Heart right ventricle (tissue), 16 donors: ENCODE measurements around the gene ARHGAP6. TPM values are rescaled to one million over a fixed set of nuclear protein-coding genes. Genes with fewer than 3 reads are reported as not detected.

Experiments
- ATAC-seq, 8 donors: fragments of 200-7000 bp; cut with Tn5 transposase; one replicate each; pipeline ENCODE4 v1.9.1; 2020; ENCODE audit warnings: mild to moderate bottlenecking in 8 of 8, moderate library complexity in 8 of 8, moderate number of reproducible peaks in 1 of 8
- DNase-seq, 2 donors: peaks; one replicate each; pipeline ENCODE4 v3.0.0-alpha.2; 2020
- H3K27ac ChIP-seq, 10 donors: fragments of 200-600 bp; sonication (generic) in 2 of 10; one replicate each; pipeline versions ENCODE4 v1.5.0 to v1.8.0; 2020 to 2022; ENCODE audit warnings: mild to moderate bottlenecking in 3 of 10
- H3K27me3 ChIP-seq, 7 donors: fragments of 200-600 bp; one replicate each; pipeline ENCODE4 v1.8.0; 2021 to 2022; ENCODE audit warnings: mild to moderate bottlenecking in 2 of 7
- H3K36me3 ChIP-seq, 9 donors: fragments of 200-600 bp; sonication (generic) in 1 of 9; one replicate each; pipeline versions ENCODE4 v1.5.0 to v1.8.0; 2020 to 2022; ENCODE audit warnings: mild to moderate bottlenecking in 2 of 9
- H3K4me1 ChIP-seq, 9 donors: fragments of 200-600 bp; sonication (generic) in 1 of 9; one replicate each; pipeline versions ENCODE4 v1.5.0 to v1.8.0; 2020 to 2022; ENCODE audit warnings: mild to moderate bottlenecking in 4 of 9
- H3K4me3 ChIP-seq, 10 donors: fragments of 200-600 bp; sonication (generic) in 2 of 10; one replicate each; pipeline versions ENCODE4 v1.5.0 to v1.8.0; 2020 to 2022; ENCODE audit warnings: mild to moderate bottlenecking in 7 of 10, moderate library complexity in 2 of 10
- H3K9me3 ChIP-seq, 11 donors: fragments of 200-600 bp in 10 of 11; sonication (generic) in 2 of 11; one replicate each; pipeline versions ENCODE4 v1.5.0 to v1.8.0; 2013 to 2022; ENCODE audit warnings: mild to moderate bottlenecking in 2 of 11, control low read depth in 1 of 11, moderate library complexity in 1 of 11
- CTCF ChIP-seq, 9 donors: fragments of 200-600 bp; sonication (generic) in 2 of 9; IDR thresholded peaks; one replicate each; pipeline versions ENCODE4 v1.5.0 to v1.8.0; 2021 to 2022; ENCODE audit warnings: antibody characterized with exemption in 9 of 9, mild to moderate bottlenecking in 5 of 9, moderate library complexity in 1 of 9
- WGBS, 2 donors: extraction: QIAGEN DNeasy Blood & Tissue Kit; methylation state at CpG; one replicate each; pipeline ENCODE4 v1.1.7; 2013; ENCODE audit warnings: inconsistent platforms in 1 of 2; 5-methylcytosine and 5-hydroxymethylcytosine counted together
- intact Hi-C, 10 donors: fragments of 100-400 bp; cut with DNase I; formaldehyde crosslinking; loops; one replicate each; pipeline versions ENCODE4 v1.11.1 to v1.14.2; 2022
- polyA plus RNA-seq, 2 donors: library from polyadenylated mRNA; stranded (reverse); fragments of 200-250 nt; gene quantifications; one replicate each; pipeline ENCODE4 v1.2.3, GENCODE V29; 2013
- total RNA-seq, 10 donors: library from RNA; stranded (reverse); fragmentation: NEBNext Ultra II Directional in 3 of 10; extraction: Animal tissue kit (Norgen Biotek cat#: 25700) in 3 of 10; gene quantifications; one replicate each; pipeline versions ENCODE4 v1.2.1 to v1.2.4, GENCODE V29; 2021 to 2023
- donor health status: Arrhythmogenic right ventricular cardiomyopathy.
- donor health status: ischemic (EF 13 %, LVEDD 7.1; RV severe dilation, severe dysfunction).
- donor health status: healthy with polysubstance abuse.
- donor health status: DM: no; HTN: yes; CAD: no.
- donor health status: DM: no; HTN: no; CAD: no.
- donor health status: ischemic (EF 25% LVEDD 6.9; RV normal size, moderate dysfunction).
- donor health status: ischemic (EF 25% LVEDD 5.7; RV mildly dilated, moderate dysfunction).
- donor health status: healthy.
- donor health status: DM: yes; HTN: yes; CAD: no.
- donor health status: Ischemic cardiomyopathy.
- donor health status: ischemic (EF 35%, LVEDD 5.7; RV mildly dilated, moderate dysfunction).
- donor health status: nonischemic (EF 11% LVEDD 7.7; RV severe dilation, severe dysfunction).
- donor health status: DM: yes; HTN: yes; CAD: no.
- donor health status: PGD.
- donor health status: ischemic (EF 29% LVEDD 5.4; RV normal size, mild dysfunction).
- donor health status: nonischemic (EF 23%, LVEDD 6.1; RV moderate dilation, normal function).

ARHGAP6 gene
- total and polyA plus RNA-seq, 12 donors, result 1.6 to 6.0 (median 2.6) TPM

- Histone ChIP-seq H3K27me3 (peaks cover 0 to 16% (median 0%) of the 10 kb centered on the region in 7 donors), H3K4me3 (no peak overlapping the region), H3K9me3 (no peaks in the 10 kb centered on the region), H3K4me1 (no peaks in the 10 kb centered on the region), H3K36me3 (no peaks in the 10 kb centered on the region), H3K27ac (no peak overlapping the region)
- ATAC-seq (peak in 1 of 8 donors; percentile 27), DNase-seq (no peak)
- WGBS, 2 donors, result 47 to 52% methylated on average over 2 of the region's 2 CpGs
- intact Hi-C loops, result no loop called here
- TF ChIP-seq CTCF (IDR thresholded peaks at IDR 0.05), result no peak
Measured at GRCh38 chrX:11687157-11687556, 21.4 kb upstream of the ARHGAP6 start.

GRCh38 chrX:11683057-11683456 lies 17.3 kb upstream of the ARHGAP6 start:
- no peak for TF ChIP-seq CTCF (IDR thresholded peaks at IDR 0.05)
- Histone ChIP-seq H3K9me3 (no peaks in the 10 kb centered on the region), H3K36me3 (no peaks in the 10 kb centered on the region), H3K27ac (no peak overlapping the region), H3K4me3 (no peak overlapping the region), H3K4me1 (no peaks in the 10 kb centered on the region), H3K27me3 (peaks cover 0 to 8% (median 0%) of the 10 kb centered on the region in 7 donors)
- ATAC-seq (no peak), DNase-seq (no peak)
- intact Hi-C loops, result no loop called here
- 94 to 95% methylated on average over 3 of the region's 3 CpGs for WGBS, 2 donors

GRCh38 chrX:11678158-11678557 lies 12.4 kb upstream of the ARHGAP6 start:
- TF ChIP-seq CTCF (IDR thresholded peaks at IDR 0.05), result no peak
- ATAC-seq (no peak), DNase-seq (no peak)
- Histone ChIP-seq H3K36me3 (no peaks in the 10 kb centered on the region), H3K27ac (no peak overlapping the region), H3K4me1 (no peaks in the 10 kb centered on the region), H3K9me3 (no peaks in the 10 kb centered on the region), H3K27me3 (peaks cover 0 to 3% (median 0%) of the 10 kb centered on the region in 7 donors), H3K4me3 (no peak overlapping the region)
- intact Hi-C loops, result no loop called here
- WGBS, 2 donors, result 26 to 33% methylated on average over 5 of the region's 5 CpGs

- no peak for TF ChIP-seq CTCF (IDR thresholded peaks at IDR 0.05)
- peaks cover 0 to 43% (median 0%) of the 10 kb centered on the region in 7 donors for H3K27me3 ChIP-seq
- H3K4me1 ChIP-seq, result no peaks in the 10 kb centered on the region
- intact Hi-C loops, result no loop called here
- no peaks in the 10 kb centered on the region for H3K9me3 ChIP-seq
- ATAC-seq (no peak), DNase-seq (no peak)
- no peak overlapping the region for H3K27ac ChIP-seq
- WGBS, 2 donors, result 65 to 78% methylated on average over 4 of the region's 4 CpGs
- no peaks in the 10 kb centered on the region for H3K36me3 ChIP-seq
- no peak overlapping the region for H3K4me3 ChIP-seq
Measured at GRCh38 chrX:11672213-11672612, 6.5 kb upstream of the ARHGAP6 start.
